ENCODE data around the gene APLN.

Gene APLN

GRCh38 chrX:129653181-129653970 is 1.4 kb downstream of the APLN start:
- TF ChIP-seq CTCF (conservative IDR thresholded peaks at IDR 0.05): no peak
- H3K27ac ChIP-seq: peak overlapping the region; percentile 78

- no peak for TF ChIP-seq CTCF (conservative IDR thresholded peaks at IDR 0.05)
- H3K27ac ChIP-seq: peak overlapping the region; percentile 78; the same call in 1 of the 2 replicates
Measured at GRCh38 chrX:129652565-129653169, 2.1 kb downstream of the APLN start.

GRCh38 chrX:129651756-129652564 is 2.8 kb downstream of the APLN start:
- H3K27ac ChIP-seq: no peak overlapping the region
- no peak for TF ChIP-seq CTCF (conservative IDR thresholded peaks at IDR 0.05)

- TF ChIP-seq CTCF (conservative IDR thresholded peaks at IDR 0.05): no peak
Measured at GRCh38 chrX:129650821-129651510, 3.8 kb downstream of the APLN start.

GRCh38 chrX:129650183-129650689 is 4.5 kb downstream of the APLN start:
- H3K27ac ChIP-seq: no peak overlapping the region
- no peak for TF ChIP-seq CTCF (conservative IDR thresholded peaks at IDR 0.05)

More at GRCh38 chrX:129650821-129651510, 3.8 kb downstream of the APLN start:
- H3K27ac ChIP-seq: no peak overlapping the region

- no peak overlapping the region for H3K27ac ChIP-seq
- no peak for TF ChIP-seq CTCF (conservative IDR thresholded peaks at IDR 0.05)
Measured at GRCh38 chrX:129649268-129650182, 5.2 kb downstream of the APLN start.
